ENCODE measurements around the gene ELOVL5. TPM values are rescaled to one million over a fixed set of nuclear protein-coding genes. Genes with fewer than 3 reads are reported as not detected.

The ELOVL5 gene, protein sequence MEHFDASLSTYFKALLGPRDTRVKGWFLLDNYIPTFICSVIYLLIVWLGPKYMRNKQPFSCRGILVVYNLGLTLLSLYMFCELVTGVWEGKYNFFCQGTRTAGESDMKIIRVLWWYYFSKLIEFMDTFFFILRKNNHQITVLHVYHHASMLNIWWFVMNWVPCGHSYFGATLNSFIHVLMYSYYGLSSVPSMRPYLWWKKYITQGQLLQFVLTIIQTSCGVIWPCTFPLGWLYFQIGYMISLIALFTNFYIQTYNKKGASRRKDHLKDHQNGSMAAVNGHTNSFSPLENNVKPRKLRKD
- total RNA-seq (100 to 1,000 TPM; 103 to 632 (median 167) TPM), polyA plus RNA-seq (1,000 to 10,000 TPM in 1 of 3 donors, 10 to 100 TPM in 2; 31.4 to 1,320 (median 33.3) TPM)
- long read RNA-seq, donor 1, transcript ELOVL5-202 (3 exons, 580 nt): minor isoform, 7 of 679 reads
- long read RNA-seq, donor 1, transcript ELOVL5-201 (8 exons, 2,827 nt): major isoform, 148 of 679 reads
- long read RNA-seq, donor 1, partial matches to known transcripts: 523 of 679 reads
- long read RNA-seq, donor 1, other reads (novel, unspliced or antisense): 0 of 679 reads
- long read RNA-seq, donor 2, transcript ELOVL5-201 (8 exons, 2,827 nt): major isoform, 57 of 80 reads
- long read RNA-seq, donor 2, partial matches to known transcripts: 22 of 80 reads
- long read RNA-seq, donor 2, other reads (novel, unspliced or antisense): 0 of 80 reads
- long read RNA-seq, donor 3, transcript ELOVL5-201 (8 exons, 2,827 nt): major isoform, 181 of 717 reads
- long read RNA-seq, donor 3, transcript ELOVL5-202 (3 exons, 580 nt): minor isoform, 10 of 717 reads
- long read RNA-seq, donor 3, partial matches to known transcripts: 525 of 717 reads
- long read RNA-seq, donor 3, other reads (novel, unspliced or antisense): 0 of 717 reads
- long read RNA-seq, donor 4, transcript ELOVL5-201 (8 exons, 2,827 nt): major isoform, 83 of 113 reads
- long read RNA-seq, donor 4, partial matches to known transcripts: 19 of 113 reads
- long read RNA-seq, donor 4, other reads (novel, unspliced or antisense): 10 of 113 reads
- long read RNA-seq, donor 5, transcript ELOVL5-201 (8 exons, 2,827 nt): major isoform, 199 of 273 reads
- long read RNA-seq, donor 5, partial matches to known transcripts: 52 of 273 reads
- long read RNA-seq, donor 5, other reads (novel, unspliced or antisense): 21 of 273 reads
- long read RNA-seq, donor 6, transcript ELOVL5-201 (8 exons, 2,827 nt): major isoform, 60 of 89 reads
- long read RNA-seq, donor 6, partial matches to known transcripts: 12 of 89 reads
- long read RNA-seq, donor 6, other reads (novel, unspliced or antisense): 12 of 89 reads
- long read RNA-seq, donor 7, transcript ELOVL5-201 (8 exons, 2,827 nt): major isoform, 35 of 64 reads
- long read RNA-seq, donor 7, partial matches to known transcripts: 26 of 64 reads
- long read RNA-seq, donor 7, other reads (novel, unspliced or antisense): 0 of 64 reads
- long read RNA-seq, donor 8, transcript ELOVL5-201 (8 exons, 2,827 nt): major isoform, 127 of 167 reads
- long read RNA-seq, donor 8, partial matches to known transcripts: 40 of 167 reads
- long read RNA-seq, donor 8, other reads (novel, unspliced or antisense): 0 of 167 reads
- long read RNA-seq, donor 9, transcript ELOVL5-202 (3 exons, 580 nt): minor isoform, 6 of 136 reads
- long read RNA-seq, donor 9, transcript ELOVL5-201 (8 exons, 2,827 nt): major isoform, 113 of 136 reads
- long read RNA-seq, donor 9, partial matches to known transcripts: 16 of 136 reads
- long read RNA-seq, donor 9, other reads (novel, unspliced or antisense): 0 of 136 reads
- long read RNA-seq, donor 10, transcript ELOVL5-201 (8 exons, 2,827 nt): major isoform, 39 of 47 reads
- long read RNA-seq, donor 10, partial matches to known transcripts: 6 of 47 reads
- long read RNA-seq, donor 10, other reads (novel, unspliced or antisense): 0 of 47 reads

DNA sequence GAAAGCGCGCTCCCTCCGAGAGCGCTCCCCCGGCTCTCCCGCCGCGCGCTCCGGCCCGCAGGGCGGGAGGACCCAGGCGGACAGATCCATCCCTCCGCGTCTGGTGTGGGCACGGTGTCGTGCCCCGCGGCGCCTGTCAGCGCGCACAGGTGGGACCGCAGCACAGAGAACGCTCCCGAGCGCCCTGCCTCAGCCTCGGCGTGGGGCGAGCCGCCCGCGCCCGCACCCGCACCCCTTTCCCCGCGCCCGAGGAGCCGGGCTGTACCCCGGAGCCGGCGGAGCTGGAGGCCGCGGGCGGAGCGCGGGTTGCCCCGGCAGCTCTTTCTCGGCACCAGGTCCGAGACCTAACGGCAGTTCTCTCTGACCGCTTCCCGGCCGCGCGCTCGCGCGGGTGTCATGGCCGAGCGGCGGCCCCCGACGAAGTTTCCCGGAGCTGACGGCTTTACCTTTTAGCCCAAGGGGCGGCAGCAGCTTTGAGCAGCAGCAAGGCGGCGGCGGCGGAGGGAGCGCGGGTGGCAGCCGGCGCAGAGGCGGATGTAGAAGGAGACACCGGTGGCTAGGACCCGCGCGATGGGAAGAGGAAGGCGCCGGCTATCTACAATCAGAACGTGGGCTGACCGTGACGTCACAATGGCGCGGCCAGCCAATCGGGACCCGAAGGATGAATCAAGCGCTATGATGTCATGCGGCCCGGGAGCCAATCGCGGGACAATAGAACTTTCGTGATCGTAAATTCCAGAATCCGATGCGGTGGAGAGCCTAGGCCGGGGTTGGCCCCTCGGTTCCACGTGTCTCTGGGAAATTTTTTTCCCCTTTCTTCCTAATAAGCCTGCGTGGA is at the start of gene ELOVL5:
Gene ELOVL5 (minus strand): TSS at position 580 of the 838 bp plus-strand sequence. CDS start 53,251 bp downstream, outside the sequence.
- Histone ChIP-seq H3K36me3 (replicated peaks in 1 of 2) (no peaks in the 10 kb centered on the region), H3K27me3 (no peaks in the 10 kb centered on the region), H3K9me3 (replicated peaks in 1 of 3) (no peaks in the 10 kb centered on the region), H3K27ac (peak within 1 kb of the TSS; percentile 77 to 100 (median 98)), H3K4me3 (peak within 1 kb of the TSS; percentile 46 to 87 (median 72)), H3K4me1 (replicated peaks in 1 of 2) (peaks cover 5 to 20% of the 10 kb centered on the region in 2 donors)
- peak; percentile 99 to 100 (median 100) for DNase-seq
- TF ChIP-seq POLR2A (IDR thresholded peaks at IDR 0.05): peak; percentile 84 to 93
- TF ChIP-seq, protein P1, sequence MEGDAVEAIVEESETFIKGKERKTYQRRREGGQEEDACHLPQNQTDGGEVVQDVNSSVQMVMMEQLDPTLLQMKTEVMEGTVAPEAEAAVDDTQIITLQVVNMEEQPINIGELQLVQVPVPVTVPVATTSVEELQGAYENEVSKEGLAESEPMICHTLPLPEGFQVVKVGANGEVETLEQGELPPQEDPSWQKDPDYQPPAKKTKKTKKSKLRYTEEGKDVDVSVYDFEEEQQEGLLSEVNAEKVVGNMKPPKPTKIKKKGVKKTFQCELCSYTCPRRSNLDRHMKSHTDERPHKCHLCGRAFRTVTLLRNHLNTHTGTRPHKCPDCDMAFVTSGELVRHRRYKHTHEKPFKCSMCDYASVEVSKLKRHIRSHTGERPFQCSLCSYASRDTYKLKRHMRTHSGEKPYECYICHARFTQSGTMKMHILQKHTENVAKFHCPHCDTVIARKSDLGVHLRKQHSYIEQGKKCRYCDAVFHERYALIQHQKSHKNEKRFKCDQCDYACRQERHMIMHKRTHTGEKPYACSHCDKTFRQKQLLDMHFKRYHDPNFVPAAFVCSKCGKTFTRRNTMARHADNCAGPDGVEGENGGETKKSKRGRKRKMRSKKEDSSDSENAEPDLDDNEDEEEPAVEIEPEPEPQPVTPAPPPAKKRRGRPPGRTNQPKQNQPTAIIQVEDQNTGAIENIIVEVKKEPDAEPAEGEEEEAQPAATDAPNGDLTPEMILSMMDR (IDR thresholded peaks at IDR 0.05): peak in 2 of 6 experiments; percentile 6 to 21
- 0 to 1% (median 0%) methylated on average over 13 to 101 of the region's 101 CpGs for WGBS, 4 donors
- intact Hi-C loops (cut with DNase I): loop anchor here in 1 of 2 donors (10.0 kb wide), 2 partner anchors 136 to 174 kb away; no protein-coding TSS in a partner anchor

DNA sequence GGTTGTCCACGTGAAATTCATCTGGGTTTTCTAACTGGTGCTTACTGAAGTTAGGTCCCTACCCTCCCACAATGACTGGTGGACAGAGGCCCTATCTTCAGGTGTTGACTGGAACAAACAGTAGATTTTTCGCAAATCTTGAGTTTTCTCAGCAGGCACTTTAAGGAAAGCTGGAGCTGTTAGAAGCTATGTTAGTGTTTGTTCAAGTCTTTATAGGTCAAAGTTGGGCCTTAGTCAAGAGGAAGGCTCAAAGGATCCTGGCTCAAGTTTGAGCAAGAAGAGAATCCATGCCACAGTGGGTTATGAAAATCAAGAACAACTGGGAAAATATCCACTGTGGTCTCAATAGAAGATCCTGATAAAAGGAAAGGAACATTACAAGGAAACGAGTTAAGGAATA is 48.5 kb upstream of the ELOVL5 start:
- DNase-seq: no peak
- Histone ChIP-seq H3K4me1 (replicated peaks in 1 of 2) (no peaks in the 10 kb centered on the region), H3K27ac (no peak overlapping the region), H3K27me3 (no peaks in the 10 kb centered on the region), H3K4me3 (no peak overlapping the region), H3K36me3 (replicated peaks in 1 of 2) (no peaks in the 10 kb centered on the region), H3K9me3 (replicated peaks in 1 of 3) (no peaks in the 10 kb centered on the region)
- intact Hi-C loops (cut with DNase I): no loop called here
- 76 to 86% (median 84%) methylated on average over 3 of the region's 3 CpGs for WGBS, 4 donors
- TF ChIP-seq, protein P1 (IDR thresholded peaks at IDR 0.05): no peak
- TF ChIP-seq POLR2A (IDR thresholded peaks at IDR 0.05): no peak

DNA sequence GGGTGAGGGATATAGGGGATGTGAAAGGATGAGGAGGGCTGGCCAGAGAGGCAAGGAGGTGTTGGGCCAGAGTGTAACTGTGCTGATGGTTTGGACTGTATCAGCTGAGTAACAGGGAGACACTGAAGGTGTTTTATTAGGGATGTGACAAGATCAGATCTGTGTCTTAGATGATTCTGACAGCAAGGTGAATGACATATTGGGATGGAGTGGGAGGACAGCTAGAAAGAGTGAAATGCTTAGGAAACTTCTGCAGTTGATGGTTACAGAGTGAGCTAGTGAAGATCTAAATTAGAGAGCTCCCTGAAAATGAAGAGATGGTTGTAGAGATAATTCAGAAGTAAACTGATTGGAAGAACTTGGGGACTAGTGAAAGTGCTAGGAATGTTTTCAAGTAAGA is 47.2 kb upstream of the ELOVL5 start:
- H3K36me3 ChIP-seq (replicated peaks in 1 of 2): no peaks in the 10 kb centered on the region
- TF ChIP-seq, protein P1 (IDR thresholded peaks at IDR 0.05): no peak
- TF ChIP-seq POLR2A (IDR thresholded peaks at IDR 0.05): no peak
- DNase-seq: no peak
- intact Hi-C loops (cut with DNase I): no loop called here
- no peak overlapping the region for H3K4me3 ChIP-seq
- H3K4me1 ChIP-seq (replicated peaks in 1 of 2): no peaks in the 10 kb centered on the region
- no peak overlapping the region for H3K27ac ChIP-seq
- no peaks in the 10 kb centered on the region for H3K9me3 ChIP-seq (replicated peaks in 1 of 3)
- H3K27me3 ChIP-seq: no peaks in the 10 kb centered on the region

Measured in adrenal gland (tissue), 19 donors.